Stomach (tissue), 4 donors: Measurements from ENCODE around the gene AGPAT2.

Source experiments
- CTCF ChIP-seq, 7 experiments: fragments of 450-650 bp in 4 of 7; fragments of 200-600 bp in 3 of 7; sonication (generic) in 3 of 7; IDR thresholded peaks; one replicate each; pipeline ENCODE4 v1.5.1; 2016 to 2019; ENCODE audit warnings: antibody characterized with exemption in 7 of 7, control low read depth in 2 of 7, mild to moderate bottlenecking in 1 of 7
- EP300 ChIP-seq: sonication (generic); formaldehyde crosslinking; IDR thresholded peaks from one replicate; pipeline ENCODE4 v1.6.1; 2017; ENCODE audit warnings: antibody characterized with exemption
- POLR2A ChIP-seq, 4 donors: fragments of 450-650 bp; IDR thresholded peaks; one replicate each; pipeline ENCODE4 v1.6.1; 2016; ENCODE audit warnings: antibody characterized with exemption in 4 of 4, control low read depth in 2 of 4, mild to moderate bottlenecking in 1 of 4, moderate library complexity in 1 of 4
- POLR2AphosphoS5 ChIP-seq, 3 donors: sonication (generic); formaldehyde crosslinking; IDR thresholded peaks; one replicate each; pipeline ENCODE4 v1.6.1; 2016; ENCODE audit warnings: antibody characterized with exemption in 3 of 3

- TF ChIP-seq POLR2A (IDR thresholded peaks at IDR 0.05) (no peak), CTCF (IDR thresholded peaks at IDR 0.05) (no peak), POLR2AphosphoS5 (IDR thresholded peaks at IDR 0.05) (no peak), EP300 (no peak)
Measured at GRCh38 chr9:136656183-136656738, 31.0 kb downstream of the AGPAT2 start.
